NCI-H2107 treated with DMSO at 0.1 percent for 48 hours (cell line): ENCODE data around the gene INSIG1.
A peak's percentile ranks its signal among the peaks of the same experiment; 100 is the strongest.

Source experiments
- DNase-seq: peaks from one replicate; lab custom pipeline; 2025; ENCODE audit not compliant: unreplicated experiment; lab: John Stamatoyannopoulos, UW

Gene INSIG1

GRCh38 chr7:155324918-155325235 lies 27.2 kb downstream of the INSIG1 start:
- DNase-seq = no peak

- no peak for DNase-seq
These were observed 28.7 kb downstream of the INSIG1 start for GRCh38 chr7:155326385-155326784.

- no peak for DNase-seq
These were observed 30.1 kb downstream of the INSIG1 start for GRCh38 chr7:155327590-155328320.

GRCh38 chr7:155329225-155329624 lies 31.5 kb downstream of the INSIG1 start:
- DNase-seq = no peak

GRCh38 chr7:155331396-155331795 lies 33.7 kb downstream of the INSIG1 start:
- no peak for DNase-seq

- no peak for DNase-seq
These were observed 35.9 kb downstream of the INSIG1 start for GRCh38 chr7:155333346-155334234.

- DNase-seq = no peak
These were observed 39.3 kb downstream of the INSIG1 start for GRCh38 chr7:155336812-155337602.

GRCh38 chr7:155337946-155338631 lies 40.4 kb downstream of the INSIG1 start:
- no peak for DNase-seq

- no peak for DNase-seq
These were observed 41.1 kb downstream of the INSIG1 start for GRCh38 chr7:155338632-155339320.

GRCh38 chr7:155339474-155339873 lies 41.8 kb downstream of the INSIG1 start:
- no peak for DNase-seq

GRCh38 chr7:155340071-155340531 lies 42.4 kb downstream of the INSIG1 start:
- no peak for DNase-seq

- DNase-seq = no peak
These were observed 43.0 kb downstream of the INSIG1 start for GRCh38 chr7:155340721-155341120.

GRCh38 chr7:155341463-155341983 lies 43.8 kb downstream of the INSIG1 start:
- no peak for DNase-seq

GRCh38 chr7:155342313-155342712 lies 44.6 kb downstream of the INSIG1 start:
- DNase-seq = no peak

- no peak for DNase-seq
These were observed 45.5 kb downstream of the INSIG1 start for GRCh38 chr7:155343150-155343549.

GRCh38 chr7:155343661-155344121 lies 46.0 kb downstream of the INSIG1 start:
- no peak for DNase-seq

GRCh38 chr7:155344270-155344617 lies 46.6 kb downstream of the INSIG1 start:
- no peak for DNase-seq

- DNase-seq = peak; percentile 56
These were observed 47.1 kb downstream of the INSIG1 start for GRCh38 chr7:155344618-155345433.

GRCh38 chr7:155345490-155345889 lies 47.8 kb downstream of the INSIG1 start:
- DNase-seq = no peak
